GM19035 (cell line): ENCODE data around the gene OR6C75.
"Not testable (repeated sequence)": the region's sequence is repeated elsewhere in the genome, so short reads cannot be mapped to it uniquely, and the experiment has no call there.

Experiments used
- ATAC-seq: cut with Tn5 transposase; IDR thresholded peaks from one replicate; pipeline ENCODE4 v1.9.1; 2021; ENCODE audit not compliant: unreplicated experiment

Gene OR6C75

DNA sequence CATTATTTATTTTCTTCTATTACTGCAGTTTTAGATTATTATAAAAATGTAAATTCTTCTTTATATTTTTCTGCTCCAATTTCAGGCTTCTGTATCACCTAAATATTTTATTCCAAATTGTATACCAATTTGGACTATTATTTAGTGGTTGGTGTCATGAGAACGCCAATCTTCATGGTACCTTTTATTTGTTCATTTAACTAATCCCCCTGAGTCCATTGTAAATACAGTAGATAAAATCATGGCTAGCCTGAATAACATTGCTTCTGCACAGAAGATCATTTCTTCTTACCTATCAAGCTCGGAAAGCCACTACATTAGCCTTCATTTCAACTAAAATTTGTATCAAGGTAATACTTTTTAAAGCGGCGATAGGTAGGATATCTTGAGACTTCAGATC lies at the start of gene OR6C75:
OR6C75 (plus strand) TSS at position 301 of the 400 bp plus-strand sequence. CDS start 2,136 bp downstream, outside the sequence.
- no peak for ATAC-seq

DNA sequence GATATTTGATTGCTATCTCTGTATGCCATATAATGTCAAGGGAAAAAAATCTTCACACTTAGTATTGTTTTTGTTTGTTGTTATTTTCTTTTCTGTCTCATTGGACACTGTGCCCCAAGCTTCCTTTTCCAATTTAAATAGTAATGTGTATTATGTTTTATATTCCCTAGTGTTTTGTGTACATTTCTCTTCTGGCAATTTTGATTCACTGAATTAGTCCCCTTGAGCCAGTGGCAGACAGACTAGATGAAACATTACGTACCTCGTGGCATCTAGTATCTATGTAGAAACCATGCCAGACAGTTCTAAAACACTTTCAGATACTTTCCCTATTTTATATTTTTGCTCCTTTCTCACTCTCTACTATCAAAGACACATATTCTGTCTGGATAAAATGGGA lies 48.7 kb upstream of the OR6C75 start, which contains the start of gene OR6C1:
OR6C1 (plus strand) TSS at position 301 of the 400 bp plus-strand sequence. CDS start 6,257 bp downstream, outside the sequence.
- no peak for ATAC-seq

DNA sequence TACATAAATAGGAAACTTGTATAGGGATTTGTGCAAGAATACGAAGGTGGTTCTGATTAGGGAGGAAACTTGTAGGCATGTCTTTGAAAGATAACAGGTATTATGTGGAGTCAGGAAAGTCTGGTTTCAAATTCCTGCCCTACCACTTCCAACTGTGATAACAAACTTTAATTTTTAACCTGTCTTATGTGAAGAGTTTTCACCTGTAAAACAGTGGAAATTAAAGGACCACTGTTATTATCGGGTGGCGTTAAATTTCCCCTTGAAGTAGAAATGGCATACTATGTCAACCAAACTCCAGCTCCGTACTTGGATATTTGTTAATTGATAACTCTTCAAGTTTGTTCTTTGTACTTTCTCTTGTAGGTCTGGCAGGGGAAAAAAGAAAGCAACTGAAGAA lies 42.6 kb upstream of the OR6C75 start:
- no peak for ATAC-seq

DNA sequence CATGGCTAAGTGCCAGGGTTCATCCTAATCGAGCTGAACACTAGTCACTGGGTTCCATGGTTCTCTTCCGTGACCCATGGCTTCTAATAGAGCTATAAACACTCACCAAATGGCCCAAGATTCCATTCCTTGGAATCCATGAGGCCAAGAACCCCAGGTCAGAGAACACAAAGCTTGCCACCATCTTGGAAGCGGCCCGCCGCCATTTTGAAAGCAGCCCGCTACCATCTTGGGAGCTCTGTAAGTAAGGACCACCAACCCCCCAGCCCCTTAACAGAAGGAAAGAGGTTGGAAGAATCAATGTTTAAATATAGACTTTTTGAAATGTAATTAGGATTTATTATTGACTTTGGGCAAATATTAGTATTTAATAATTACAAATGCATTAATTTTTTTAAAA lies 37.0 kb upstream of the OR6C75 start:
- not testable (repeated sequence) for ATAC-seq

DNA sequence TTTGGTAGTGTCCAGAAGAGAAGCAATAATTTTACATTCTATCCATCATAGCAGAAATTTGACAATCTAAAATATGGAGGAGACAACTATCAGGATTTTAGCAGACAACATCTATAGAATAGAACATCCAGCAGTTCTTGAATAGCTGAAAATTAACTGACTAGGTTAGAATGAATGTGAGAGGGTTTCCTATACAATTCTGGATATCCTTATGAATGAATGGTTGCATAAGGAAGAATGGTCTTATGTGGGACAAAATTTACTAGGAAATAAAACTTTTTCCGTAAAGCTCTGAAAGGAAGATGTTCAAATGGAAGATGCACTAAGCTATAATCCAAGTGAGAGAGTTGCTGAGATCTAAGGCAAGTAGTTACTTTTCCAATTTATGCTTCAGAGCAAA lies 32.3 kb upstream of the OR6C75 start, which contains the start of gene OR6C3:
OR6C3 (plus strand) TSS at position 301 of the 400 bp plus-strand sequence. CDS start 955 bp downstream, outside the sequence.
- ATAC-seq = no peak

DNA sequence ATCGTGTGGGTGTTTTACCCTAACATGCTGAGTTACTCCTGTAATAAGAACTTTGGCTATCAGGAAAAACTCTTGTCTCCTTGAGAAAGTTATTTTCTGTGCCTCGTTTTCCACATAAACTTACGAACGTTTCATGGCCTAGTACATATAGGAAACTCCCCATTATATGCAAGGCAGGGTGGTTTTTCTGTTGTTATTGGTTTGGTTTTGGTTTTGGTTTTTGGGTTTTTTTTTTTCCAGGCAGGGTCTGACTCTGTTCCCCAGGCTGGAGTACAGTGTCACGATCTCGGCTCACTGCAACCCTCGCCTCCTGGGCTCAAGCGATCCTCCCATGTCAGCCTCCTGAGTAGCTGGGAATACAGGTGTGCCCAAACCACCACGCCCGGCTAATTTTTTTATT lies 26.8 kb upstream of the OR6C75 start:
- no peak for ATAC-seq

DNA sequence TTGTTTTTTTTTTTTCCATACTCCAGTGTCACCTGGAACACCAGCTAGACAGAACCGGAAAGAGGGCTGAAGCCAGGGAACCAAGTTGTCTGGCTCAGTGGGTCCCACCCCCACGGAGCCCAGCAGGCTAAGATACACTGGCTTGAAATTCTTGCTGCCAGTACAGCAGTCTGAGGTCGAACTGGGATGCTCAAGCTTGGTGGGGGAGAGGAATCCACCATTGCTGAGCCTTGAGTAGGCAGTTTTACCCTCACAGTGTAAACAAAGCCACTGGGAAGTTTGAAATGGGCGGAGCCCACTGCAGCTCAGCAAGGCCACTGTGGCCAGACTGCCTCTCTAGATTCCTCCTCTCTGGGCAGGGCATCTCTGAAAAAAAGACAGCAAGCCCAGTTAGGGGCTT lies 7.4 kb upstream of the OR6C75 start:
- not testable (repeated sequence) for ATAC-seq

DNA sequence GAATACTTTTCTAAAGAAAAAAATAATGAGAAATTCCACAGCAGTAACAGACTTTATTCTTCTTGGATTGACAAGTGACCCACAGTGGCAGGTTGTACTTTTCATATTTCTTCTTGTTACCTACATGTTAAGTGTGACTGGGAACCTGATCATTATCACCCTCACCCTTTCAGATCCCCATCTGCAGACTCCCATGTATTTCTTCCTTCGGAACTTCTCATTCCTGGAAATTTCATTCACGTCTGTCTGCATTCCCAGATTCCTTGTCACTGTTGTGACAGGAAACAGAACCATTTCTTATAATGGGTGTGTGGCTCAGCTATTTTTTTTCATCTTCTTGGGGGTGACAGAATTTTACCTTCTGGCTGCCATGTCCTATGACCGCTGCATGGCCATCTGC lies 2.3 kb downstream of the OR6C75 start:
- ATAC-seq = no peak

DNA sequence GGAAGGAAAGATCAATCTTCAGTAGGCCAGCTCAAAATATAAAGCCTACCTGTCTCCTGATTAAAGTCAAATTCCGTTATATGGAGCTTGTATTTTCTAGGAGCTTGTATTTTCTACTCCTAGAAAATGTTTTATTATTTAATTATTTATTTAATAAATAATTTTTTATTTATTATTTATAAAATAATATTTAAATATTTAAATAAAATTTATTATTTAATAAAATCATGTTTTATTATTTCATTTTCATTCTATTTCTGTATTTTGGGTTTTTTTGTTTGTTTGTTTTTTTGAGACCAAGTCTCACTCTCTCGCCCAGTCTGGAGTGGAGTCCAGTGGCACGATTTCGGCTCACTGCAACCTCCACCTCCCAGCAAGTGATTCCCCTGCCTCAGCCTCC lies 9.7 kb downstream of the OR6C75 start:
- no peak for ATAC-seq

DNA sequence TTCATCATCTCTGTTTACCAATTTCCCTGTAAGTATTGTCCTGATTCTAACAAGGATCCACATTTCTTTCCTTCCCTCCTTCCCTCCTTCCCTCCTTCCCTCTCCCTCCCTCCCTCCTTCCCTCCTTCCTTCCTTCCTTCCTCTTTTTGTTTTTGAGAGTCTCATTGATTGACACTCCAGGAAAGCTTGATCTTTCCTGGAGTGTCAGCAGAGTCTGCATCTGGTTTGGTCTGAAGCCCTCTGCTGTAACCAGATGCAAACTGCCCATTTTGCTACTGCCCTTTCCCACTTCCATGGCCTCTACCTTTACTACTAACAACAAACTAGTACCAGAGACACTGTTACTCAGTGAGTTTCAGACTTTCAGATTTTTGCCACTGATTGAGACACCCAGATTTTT lies 23.1 kb downstream of the OR6C75 start:
- ATAC-seq = no peak

DNA sequence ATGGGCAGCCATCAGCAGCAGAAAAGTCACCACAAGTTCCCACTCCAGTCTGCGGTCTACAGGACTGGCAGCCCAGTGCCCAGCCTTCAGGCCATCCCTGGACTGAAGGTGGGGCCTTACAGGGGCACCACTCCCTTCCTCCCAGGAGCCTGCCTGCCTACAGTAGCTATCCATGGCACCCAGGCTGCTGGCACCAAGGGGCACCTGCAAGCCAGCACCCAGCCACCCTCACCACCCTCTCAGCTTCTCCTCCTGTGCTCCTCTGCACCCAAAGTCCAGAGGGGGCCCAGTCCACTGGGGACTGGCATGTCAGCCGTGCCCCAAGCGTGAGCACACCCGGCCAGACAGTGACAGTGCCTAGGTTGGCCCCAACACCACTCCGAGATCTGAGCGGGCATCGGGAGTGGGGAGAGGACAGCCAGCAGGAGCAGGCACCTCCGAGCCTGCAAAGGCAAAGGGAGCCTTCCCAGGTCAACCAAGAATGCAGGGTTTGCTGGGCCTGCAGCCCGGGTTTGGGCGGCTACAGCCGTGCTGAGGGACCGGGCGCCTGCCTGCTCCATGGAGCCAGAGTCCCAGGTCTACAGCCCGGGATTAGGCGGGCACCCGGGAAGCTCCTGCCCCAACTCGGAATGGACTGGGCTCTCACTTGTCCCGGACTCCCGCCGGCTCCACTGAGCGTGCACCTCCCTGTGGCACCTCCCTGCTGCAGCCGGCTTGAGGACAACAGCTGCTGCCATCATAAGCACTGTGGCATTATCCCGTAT lies 29.4 kb downstream of the OR6C75 start:
- ATAC-seq = no peak

DNA sequence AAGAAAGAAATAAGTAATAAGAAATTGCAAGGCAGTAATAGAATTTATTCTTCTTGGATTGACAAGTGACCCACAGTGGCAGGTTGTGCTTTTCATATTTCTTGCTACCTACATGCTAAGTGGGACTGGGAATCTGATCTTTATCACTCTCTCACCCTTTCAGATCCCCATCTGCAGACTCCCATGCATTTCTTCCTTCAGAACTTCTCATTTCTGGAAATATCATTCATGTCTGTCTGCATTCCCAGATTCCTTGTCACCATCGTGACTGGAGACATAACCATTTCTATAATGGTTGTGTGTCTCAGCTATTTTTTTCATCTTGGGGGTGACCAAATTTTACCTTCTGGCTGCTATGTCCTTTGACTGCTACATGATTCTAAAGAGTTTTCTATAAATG lies 33.6 kb downstream of the OR6C75 start:
- no peak for ATAC-seq

DNA sequence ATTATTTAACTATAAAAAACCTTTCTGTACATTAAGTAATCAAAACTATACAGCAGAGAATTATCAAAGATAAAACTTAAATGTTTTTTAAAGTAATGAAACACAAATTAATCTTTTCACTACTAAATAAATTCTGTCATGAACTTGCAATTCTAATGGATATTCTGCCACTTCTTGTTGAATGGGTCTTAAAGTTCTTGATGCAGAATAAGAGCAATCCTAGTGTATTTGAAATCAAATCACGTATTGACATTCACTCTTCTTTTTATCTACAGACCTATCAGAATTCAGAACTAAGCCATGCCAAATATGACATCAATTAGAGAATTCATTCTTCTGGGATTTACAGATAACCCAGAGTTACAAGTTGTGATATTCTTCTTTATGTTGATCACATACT lies 37.5 kb downstream of the OR6C75 start, which contains the start of gene OR6C65:
OR6C65 (plus strand) TSS at position 301 of the 400 bp plus-strand sequence; CDS start at position 301, 0 bp downstream.
- no peak for ATAC-seq

DNA sequence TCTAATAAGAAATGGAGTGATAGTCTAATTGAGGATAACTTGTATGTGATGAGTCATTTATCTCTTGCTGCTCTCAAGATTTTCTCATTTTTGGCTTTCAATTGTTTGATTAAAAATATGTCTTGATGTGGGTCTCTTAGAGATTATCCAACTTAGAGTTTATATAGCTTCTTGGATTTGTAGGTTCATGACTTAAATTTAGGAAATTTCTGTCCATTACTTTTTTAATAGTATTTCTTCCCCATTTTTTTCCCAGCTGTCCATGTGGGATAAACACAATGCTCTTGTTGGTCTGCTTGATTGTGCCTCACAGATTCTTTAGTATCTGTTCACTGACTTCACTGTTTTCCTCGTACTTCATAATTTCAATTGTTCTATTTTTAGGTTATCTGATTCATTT lies 45.1 kb downstream of the OR6C75 start:
- ATAC-seq = no peak

DNA sequence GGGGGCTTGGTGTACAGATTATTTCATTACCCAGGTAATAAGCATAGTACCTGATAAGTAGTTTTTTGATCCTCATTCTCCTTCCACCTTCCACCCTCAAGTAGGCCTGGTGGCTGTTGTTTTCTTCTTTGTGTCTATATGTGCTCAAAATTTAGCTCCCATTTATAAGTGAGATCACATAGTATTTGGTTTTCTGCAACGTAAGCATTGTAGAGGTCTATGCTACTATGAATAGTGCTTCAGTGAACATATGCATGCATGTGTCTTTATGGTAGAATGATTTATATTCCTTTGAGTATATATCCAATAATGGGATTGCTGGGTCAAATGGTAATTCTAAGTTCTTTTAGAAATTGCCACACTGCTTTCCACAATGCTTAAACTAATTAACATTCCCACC lies 46.4 kb downstream of the OR6C75 start:
- ATAC-seq = not testable (repeated sequence)

DNA sequence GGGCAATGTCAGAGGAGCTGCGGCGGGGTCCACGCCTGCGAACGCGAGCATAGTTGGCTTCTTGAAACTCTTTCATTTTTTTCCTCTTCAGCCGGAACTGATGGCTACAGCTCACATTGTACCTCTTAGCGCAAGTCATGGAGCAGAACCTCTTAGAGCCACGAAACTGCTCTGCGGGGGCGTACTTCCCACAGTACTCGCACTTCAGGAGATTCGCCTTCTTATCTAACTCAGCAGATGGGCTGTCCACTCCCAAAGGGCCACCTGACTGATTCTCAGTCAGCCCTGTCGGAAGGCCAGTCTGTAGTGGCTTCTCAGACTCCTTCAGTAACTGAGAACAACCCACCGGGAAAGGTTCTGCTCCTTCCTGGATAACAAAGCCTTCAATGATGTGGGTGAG lies 49.4 kb downstream of the OR6C75 start:
- ATAC-seq = not testable (repeated sequence)

DNA sequence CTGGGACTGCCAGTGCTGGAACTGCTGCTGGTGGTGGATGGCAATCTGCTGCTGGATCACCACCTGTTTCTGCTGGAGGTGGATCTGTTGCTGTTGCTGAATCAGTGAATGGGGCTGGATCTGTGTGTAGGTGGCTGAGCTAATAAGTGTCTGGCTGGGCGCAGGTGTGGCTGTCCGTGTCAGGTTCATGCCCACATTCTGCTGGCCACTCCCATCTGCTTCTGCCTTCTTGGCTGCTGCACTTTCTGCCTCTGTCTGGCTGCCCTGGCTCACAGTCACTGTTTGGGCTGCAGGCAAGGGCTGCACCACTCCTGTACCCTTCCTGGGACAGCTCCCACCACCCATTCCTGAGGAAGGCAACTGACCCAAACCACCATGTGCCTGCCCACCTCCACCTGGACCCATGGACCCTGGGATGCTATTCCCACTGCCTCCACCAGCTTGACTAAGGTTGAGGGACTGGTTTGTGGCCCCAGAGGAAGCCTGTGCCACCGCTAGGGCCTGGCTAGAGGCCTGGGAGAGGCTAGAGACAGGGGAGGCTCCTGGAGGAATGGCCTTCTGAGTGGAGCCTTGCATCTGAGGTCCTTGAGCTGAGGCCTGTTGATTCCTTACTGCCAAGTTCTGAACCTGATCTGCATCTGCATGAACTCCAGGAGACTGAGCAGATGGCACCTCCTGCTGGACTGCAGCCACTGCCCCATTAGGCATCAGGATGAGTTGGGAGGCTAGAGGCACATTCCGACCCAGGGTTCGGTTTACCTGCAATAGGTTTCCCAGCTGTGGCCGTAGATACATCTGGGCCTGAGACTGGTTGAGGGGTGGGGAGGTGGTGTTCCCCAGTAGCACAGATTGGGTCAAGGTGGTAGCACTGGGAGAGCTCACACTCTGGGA lies 51.0 kb downstream of the OR6C75 start:
- ATAC-seq = not testable (repeated sequence)

DNA sequence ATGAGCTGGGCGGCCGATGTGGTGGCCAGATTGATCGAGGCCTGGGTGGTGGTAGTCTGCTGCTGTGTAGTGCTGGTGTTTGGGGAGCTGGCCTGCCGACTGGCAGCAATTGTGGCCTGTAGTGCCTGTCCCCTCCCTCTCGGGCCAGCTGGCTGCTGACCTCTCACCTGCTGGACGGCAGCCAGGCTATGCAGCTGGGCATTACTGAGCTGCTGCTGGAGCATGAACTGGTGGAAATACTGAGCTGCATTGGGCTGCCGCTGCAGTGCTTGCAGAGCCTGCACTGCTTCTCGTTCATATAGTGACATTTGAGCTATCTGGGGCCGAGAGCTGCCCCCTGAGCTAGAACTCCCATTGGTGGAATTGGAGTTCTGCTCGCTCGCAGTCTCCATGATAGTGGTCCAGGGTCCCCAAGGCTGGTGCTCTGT lies 51.6 kb downstream of the OR6C75 start:
- ATAC-seq = not testable (repeated sequence)

DNA sequence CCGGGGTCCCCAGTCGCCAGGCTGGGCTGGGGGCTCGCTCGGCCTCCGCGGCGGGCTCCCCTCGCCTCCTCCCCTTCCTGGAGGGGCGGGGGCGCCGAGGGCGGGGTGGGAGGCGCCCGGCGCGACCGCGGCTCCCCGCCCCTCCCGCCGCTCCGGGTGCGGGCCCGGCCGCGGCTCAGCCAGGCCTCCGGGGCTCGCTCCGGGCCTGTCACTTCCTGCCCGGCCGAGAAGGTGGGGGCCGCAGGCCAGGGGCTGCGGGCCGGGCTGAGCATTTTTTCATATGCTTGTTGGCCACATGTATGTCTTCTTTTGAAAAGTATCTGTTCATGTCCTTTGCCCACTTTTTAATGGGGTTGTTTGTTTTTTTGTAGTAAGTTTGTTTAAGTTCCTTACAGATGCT lies 52.1 kb downstream of the OR6C75 start:
- ATAC-seq = not testable (repeated sequence)

DNA sequence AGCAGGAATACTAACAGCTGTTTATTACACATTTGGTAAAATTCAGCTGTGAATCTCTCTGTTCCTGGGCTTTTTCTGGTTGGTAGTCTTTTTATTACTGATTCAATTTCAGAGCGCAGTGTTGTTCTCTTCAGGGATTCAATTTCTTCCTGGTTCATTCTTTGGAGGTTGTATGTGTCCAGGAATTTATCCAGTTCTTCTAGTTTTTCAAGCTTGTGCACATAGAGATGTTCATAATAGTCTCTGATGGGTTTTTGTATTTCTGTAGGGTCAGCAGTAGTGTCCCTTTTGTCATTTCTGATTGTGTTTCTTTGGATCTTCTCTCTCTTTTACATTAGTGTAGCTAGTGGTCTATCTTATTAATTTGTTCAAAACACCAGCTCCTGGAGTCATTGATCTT lies 54.2 kb downstream of the OR6C75 start:
- no peak for ATAC-seq
